Posterior vena cava (tissue), 2 donors: Measurements from ENCODE around the gene OPRL1. TPM values are rescaled to one million over a fixed set of nuclear protein-coding genes. Genes with fewer than 3 reads are reported as not detected.

Source experiments
- DNase-seq: peaks from one replicate; pipeline ENCODE4 v3.0.0-alpha.2; 2020; ENCODE audit warnings: low spot score
- intact Hi-C, 2 donors: fragments of 100-400 bp; cut with DNase I; formaldehyde crosslinking; loops; one replicate each; pipeline versions ENCODE4 v1.14.1 to v1.14.2; 2022 to 2023
- total RNA-seq, 2 donors: library from RNA; stranded (reverse); fragmentation: NEBNext Ultra II Directional; extraction: Animal tissue kit (Norgen Biotek cat#: 25700); gene quantifications; one replicate each; pipeline ENCODE4 v1.2.1, GENCODE V29; 2021
- donor health status: DM: yes; HTN: yes; CAD: no.
- donor health status: DM: yes; HTN: yes; CAD: no.

Gene OPRL1
- total RNA-seq, 2 donors from 2014 or later = 0.76 to 1.4 TPM

- no peak for DNase-seq
- intact Hi-C loops = no loop called here
These were observed 12.8 kb upstream of the OPRL1 start for GRCh38 chr20:64067005-64067632.

- DNase-seq = no peak
- intact Hi-C loops = no loop called here
These were observed 12.1 kb upstream of the OPRL1 start for GRCh38 chr20:64067733-64068307.

GRCh38 chr20:64068386-64069208 lies 11.3 kb upstream of the OPRL1 start:
- no peak for DNase-seq
- intact Hi-C loops = no loop called here

- intact Hi-C loops = no loop called here
- DNase-seq = no peak
These were observed 10.7 kb upstream of the OPRL1 start for GRCh38 chr20:64069209-64069613.

- intact Hi-C loops = no loop called here
- DNase-seq = no peak
These were observed 10.2 kb upstream of the OPRL1 start for GRCh38 chr20:64069614-64070243.

- no peak for DNase-seq
- intact Hi-C loops = no loop called here
These were observed 9.5 kb upstream of the OPRL1 start for GRCh38 chr20:64070244-64070993.

- DNase-seq = no peak
- intact Hi-C loops = no loop called here
These were observed 8.2 kb upstream of the OPRL1 start for GRCh38 chr20:64071341-64072332.

GRCh38 chr20:64072498-64073063 lies 7.3 kb upstream of the OPRL1 start:
- intact Hi-C loops = no loop called here
- no peak for DNase-seq

GRCh38 chr20:64073476-64074183 lies 6.3 kb upstream of the OPRL1 start:
- no peak for DNase-seq
- intact Hi-C loops = no loop called here

GRCh38 chr20:64074184-64074789 lies 5.6 kb upstream of the OPRL1 start:
- no peak for DNase-seq
- intact Hi-C loops = no loop called here

- no peak for DNase-seq
- intact Hi-C loops = no loop called here
These were observed 4.9 kb upstream of the OPRL1 start for GRCh38 chr20:64074963-64075362.

- intact Hi-C loops = no loop called here
- DNase-seq = no peak
These were observed 4.3 kb upstream of the OPRL1 start for GRCh38 chr20:64075556-64075955.

- DNase-seq = no peak
- intact Hi-C loops = no loop called here
These were observed 3.6 kb upstream of the OPRL1 start for GRCh38 chr20:64076061-64076997.

GRCh38 chr20:64077094-64077493 lies 2.8 kb upstream of the OPRL1 start:
- no peak for DNase-seq
- intact Hi-C loops = no loop called here

- DNase-seq = no peak
- intact Hi-C loops = no loop called here
These were observed 2.4 kb upstream of the OPRL1 start for GRCh38 chr20:64077541-64077875.
